Activated T-helper 1 cell treated with anti-CD3 and anti-CD28 coated beads, Interleukin-2, amount 50 U/mL, for 16 hours (primary cell): ENCODE results near the gene OR5K4.
"Not testable (repeated sequence)": the region's sequence is repeated elsewhere in the genome, so short reads cannot be mapped to it uniquely, and the experiment has no call there.

Experiments used
- DNase-seq, 2 donors: peaks; one replicate each; pipeline ENCODE4 v3.0.0-alpha.2; 2020; ENCODE audit warnings: low read depth in 1 of 2, low spot score in 1 of 2

OR5K4 gene

GRCh38 chr3:98367464-98368246, 14.0 kb downstream of the OR5K4 start:
- no peak for DNase-seq

- no peak for DNase-seq
These were observed 17.5 kb downstream of the OR5K4 start for GRCh38 chr3:98371186-98371585.

GRCh38 chr3:98371853-98372252, 18.2 kb downstream of the OR5K4 start:
- no peak for DNase-seq

GRCh38 chr3:98372445-98372844, 18.8 kb downstream of the OR5K4 start:
- no peak for DNase-seq

- no peak for DNase-seq
These were observed 23.0 kb downstream of the OR5K4 start for GRCh38 chr3:98376631-98377030.

DNA sequence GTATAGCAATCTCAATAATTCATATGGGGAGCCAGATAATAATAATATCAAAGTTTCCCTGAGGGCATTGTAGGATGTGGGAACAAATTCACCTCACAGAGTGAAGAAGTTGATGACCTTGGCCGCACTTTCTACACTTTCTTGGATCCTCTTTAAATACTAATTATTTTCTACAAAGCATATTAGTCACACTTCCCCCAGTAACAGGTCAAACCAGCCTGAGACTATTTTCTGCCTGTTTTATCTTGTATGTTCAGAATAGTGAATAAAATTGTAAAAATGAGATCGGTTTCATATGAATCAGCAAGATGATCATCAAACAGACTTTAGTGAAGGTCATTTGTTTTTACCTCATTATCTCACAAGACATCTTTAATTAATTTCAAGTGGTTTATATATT, 34.5 kb downstream of the OR5K4 start:
- DNase-seq: no peak

GRCh38 chr3:98390366-98390765, 36.7 kb downstream of the OR5K4 start, which contains the start of gene OR5K3:
TSS of gene OR5K3 (plus strand) at chr3:98390666. CDS start at chr3:98390666, 0 bp downstream.
- DNase-seq: no peak

DNA sequence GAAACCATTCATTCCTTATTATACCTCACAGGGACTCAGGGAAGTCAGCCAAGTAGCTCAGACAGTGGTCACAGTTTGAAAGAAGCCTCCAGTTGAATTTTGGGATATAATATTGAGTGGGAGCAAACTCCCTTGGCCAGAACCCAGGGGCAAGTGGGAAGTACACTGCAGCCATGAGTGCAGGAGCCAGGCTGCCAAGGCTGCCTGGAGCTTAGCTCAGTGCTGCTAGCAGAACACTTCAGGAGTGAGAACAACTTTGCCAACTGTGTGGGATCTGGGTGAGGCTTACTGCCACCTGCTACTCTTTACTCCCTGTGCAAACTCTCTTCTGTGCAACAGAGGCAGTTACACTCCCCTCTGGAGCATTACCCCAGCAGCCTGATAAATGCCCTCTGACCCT, 41.4 kb downstream of the OR5K4 start:
- no peak for DNase-seq

DNA sequence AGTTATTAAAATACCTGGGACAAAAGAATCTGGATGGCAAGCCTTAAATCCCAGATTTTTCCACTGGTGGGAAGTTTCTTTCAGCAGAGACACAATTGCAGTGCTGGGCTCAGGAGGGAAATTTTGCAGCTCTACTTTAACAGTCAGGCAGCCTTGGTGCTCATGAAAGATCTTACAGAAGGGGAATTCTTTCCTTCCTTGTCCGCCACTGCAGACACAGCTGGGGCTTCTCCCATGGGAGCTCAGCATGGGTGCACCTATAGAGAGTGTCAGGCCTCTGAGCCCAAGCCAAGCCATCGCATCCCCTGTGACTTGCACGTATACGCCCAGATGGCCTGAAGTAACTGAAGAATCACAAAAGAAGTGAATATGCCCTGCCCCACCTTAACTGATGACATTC, 42.8 kb downstream of the OR5K4 start:
- DNase-seq: not testable (repeated sequence)

DNA sequence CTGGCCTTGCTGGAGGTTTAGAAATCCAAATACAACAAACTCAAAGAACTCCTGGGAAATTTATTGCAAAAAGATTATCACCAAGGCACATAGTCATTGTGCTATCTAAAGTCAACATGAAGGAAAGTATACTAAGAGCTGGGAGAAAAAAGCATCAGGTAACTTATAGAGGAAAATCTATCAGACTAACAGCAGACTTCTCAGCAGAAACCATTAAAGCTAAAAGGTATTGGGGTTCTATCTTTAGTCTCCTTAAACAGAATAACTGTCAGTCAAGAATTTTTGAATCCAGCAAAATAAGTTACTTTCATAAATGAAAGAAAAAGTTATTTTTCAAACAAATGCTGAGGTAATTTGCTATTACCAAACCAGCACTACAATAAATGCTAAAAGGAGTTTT, 44.9 kb downstream of the OR5K4 start:
- DNase-seq: no peak

- DNase-seq: no peak
These were observed 48.9 kb downstream of the OR5K4 start for GRCh38 chr3:98402507-98402906.

- no peak for DNase-seq
These were observed 50.4 kb downstream of the OR5K4 start for GRCh38 chr3:98404010-98404409.
